ENCODE results near the gene ADD1.

DNA sequence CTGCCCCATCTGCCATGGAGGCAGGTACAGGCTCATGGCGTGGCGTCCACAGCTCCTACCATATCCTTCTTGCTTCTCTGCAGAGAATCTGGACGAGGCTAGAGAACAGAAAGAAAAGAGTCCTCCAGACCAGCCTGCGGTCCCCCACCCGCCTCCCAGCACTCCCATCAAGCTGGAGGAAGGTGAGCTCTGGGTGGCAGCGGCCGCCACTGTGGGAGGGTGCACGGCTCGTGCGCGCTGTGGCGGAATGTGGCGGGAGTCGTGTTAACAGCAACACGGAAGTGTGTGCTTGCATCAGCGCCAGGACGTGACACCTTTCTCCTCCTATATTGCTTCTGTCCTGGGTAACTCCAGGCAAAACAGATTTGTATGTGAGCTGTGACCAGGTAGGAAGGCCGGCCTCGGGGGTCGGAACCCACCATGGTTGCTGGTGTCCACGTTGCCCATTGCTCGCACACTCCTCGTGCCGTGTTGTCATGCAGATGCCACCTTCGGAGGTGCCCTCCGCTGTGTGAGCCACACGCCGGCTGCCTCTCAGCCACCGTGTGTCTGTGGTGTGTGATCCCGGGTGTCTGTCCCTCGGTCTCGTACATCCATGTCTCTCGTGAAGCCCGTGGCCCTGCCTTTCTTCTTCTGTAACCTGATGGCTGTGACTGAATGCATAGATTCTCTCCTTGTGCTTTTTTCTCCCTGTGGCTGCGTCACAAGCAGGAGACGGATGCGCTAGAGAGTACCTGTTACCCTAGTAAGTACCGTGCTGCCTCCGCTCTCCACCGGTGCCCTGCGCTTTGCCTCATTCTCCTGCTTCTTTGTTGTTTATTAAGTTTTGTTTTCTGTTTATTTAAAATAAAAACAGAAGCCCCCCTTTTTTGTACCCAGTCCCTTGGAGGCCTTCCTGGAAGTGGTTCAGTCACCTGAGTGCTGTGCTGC, 82.6 kb downstream of the ADD1 start:
- TF ChIP-seq, protein P1, sequence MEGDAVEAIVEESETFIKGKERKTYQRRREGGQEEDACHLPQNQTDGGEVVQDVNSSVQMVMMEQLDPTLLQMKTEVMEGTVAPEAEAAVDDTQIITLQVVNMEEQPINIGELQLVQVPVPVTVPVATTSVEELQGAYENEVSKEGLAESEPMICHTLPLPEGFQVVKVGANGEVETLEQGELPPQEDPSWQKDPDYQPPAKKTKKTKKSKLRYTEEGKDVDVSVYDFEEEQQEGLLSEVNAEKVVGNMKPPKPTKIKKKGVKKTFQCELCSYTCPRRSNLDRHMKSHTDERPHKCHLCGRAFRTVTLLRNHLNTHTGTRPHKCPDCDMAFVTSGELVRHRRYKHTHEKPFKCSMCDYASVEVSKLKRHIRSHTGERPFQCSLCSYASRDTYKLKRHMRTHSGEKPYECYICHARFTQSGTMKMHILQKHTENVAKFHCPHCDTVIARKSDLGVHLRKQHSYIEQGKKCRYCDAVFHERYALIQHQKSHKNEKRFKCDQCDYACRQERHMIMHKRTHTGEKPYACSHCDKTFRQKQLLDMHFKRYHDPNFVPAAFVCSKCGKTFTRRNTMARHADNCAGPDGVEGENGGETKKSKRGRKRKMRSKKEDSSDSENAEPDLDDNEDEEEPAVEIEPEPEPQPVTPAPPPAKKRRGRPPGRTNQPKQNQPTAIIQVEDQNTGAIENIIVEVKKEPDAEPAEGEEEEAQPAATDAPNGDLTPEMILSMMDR (IDR thresholded peaks at IDR 0.05) = no peak
- TF ChIP-seq ZFX (IDR thresholded peaks at IDR 0.05; ENCODE audit: borderline replicate concordance) = no peak
